HFF-Myc (cell line): Measurements from ENCODE around the gene SLIT3.
A peak's percentile ranks its signal among the peaks of the same experiment; 100 is the strongest.

Experiments
- DNase-seq: peaks from one replicate; pipeline ENCODE4 v3.0.0-alpha.2; 2011; ENCODE audit warnings: low read depth; ENCODE audit errors: extremely low read depth
- H3K4me3 ChIP-seq: replicated peaks from 2 replicates; pipeline ENCODE4 v1.5.1; 2011; ENCODE audit warnings: low read depth, mild to moderate bottlenecking, control low read depth, low read length
- TF ChIP-seq, protein P1 (sequence below): IDR thresholded peaks from 2 replicates; pipeline ENCODE4 v1.5.1; 2012; ENCODE audit warnings: mild to moderate bottlenecking, low read depth, low read length, control low read depth; ENCODE audit errors: missing control alignments

Gene SLIT3

DNA sequence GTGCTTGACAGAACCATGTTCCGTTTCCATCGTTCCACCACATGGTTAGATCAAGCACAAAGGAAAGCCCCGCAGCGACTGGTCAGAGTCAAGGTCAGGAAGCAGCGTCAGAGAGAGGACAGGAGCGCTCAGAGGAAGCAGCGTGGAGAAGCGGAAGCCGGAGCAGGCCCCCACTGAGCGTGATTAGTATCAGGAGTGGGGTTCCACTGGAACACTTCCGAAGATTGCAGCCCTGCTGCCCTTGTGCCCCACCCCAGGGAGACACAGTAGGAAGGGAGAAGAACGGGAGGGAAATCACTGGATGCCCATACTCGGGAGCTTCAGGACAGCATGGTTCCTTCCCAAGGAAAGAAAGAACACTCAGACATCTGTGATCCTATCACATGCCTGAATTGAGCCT lies 532.8 kb downstream of the SLIT3 start:
- no peak for DNase-seq
- TF ChIP-seq, protein P1, sequence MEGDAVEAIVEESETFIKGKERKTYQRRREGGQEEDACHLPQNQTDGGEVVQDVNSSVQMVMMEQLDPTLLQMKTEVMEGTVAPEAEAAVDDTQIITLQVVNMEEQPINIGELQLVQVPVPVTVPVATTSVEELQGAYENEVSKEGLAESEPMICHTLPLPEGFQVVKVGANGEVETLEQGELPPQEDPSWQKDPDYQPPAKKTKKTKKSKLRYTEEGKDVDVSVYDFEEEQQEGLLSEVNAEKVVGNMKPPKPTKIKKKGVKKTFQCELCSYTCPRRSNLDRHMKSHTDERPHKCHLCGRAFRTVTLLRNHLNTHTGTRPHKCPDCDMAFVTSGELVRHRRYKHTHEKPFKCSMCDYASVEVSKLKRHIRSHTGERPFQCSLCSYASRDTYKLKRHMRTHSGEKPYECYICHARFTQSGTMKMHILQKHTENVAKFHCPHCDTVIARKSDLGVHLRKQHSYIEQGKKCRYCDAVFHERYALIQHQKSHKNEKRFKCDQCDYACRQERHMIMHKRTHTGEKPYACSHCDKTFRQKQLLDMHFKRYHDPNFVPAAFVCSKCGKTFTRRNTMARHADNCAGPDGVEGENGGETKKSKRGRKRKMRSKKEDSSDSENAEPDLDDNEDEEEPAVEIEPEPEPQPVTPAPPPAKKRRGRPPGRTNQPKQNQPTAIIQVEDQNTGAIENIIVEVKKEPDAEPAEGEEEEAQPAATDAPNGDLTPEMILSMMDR: no peak
- H3K4me3 ChIP-seq: no peak overlapping the region

GRCh38 chr5:168766426-168766700 lies 534.6 kb downstream of the SLIT3 start:
- DNase-seq: no peak
- TF ChIP-seq, protein P1: no peak
- H3K4me3 ChIP-seq: no peak overlapping the region

GRCh38 chr5:168765551-168766425 lies 535.2 kb downstream of the SLIT3 start:
- DNase-seq: peak; percentile 7
- TF ChIP-seq, protein P1: no peak
- no peak overlapping the region for H3K4me3 ChIP-seq

- DNase-seq: no peak
- TF ChIP-seq, protein P1: no peak
- H3K4me3 ChIP-seq: no peak overlapping the region
These were observed 535.8 kb downstream of the SLIT3 start for GRCh38 chr5:168765086-168765550.

DNA sequence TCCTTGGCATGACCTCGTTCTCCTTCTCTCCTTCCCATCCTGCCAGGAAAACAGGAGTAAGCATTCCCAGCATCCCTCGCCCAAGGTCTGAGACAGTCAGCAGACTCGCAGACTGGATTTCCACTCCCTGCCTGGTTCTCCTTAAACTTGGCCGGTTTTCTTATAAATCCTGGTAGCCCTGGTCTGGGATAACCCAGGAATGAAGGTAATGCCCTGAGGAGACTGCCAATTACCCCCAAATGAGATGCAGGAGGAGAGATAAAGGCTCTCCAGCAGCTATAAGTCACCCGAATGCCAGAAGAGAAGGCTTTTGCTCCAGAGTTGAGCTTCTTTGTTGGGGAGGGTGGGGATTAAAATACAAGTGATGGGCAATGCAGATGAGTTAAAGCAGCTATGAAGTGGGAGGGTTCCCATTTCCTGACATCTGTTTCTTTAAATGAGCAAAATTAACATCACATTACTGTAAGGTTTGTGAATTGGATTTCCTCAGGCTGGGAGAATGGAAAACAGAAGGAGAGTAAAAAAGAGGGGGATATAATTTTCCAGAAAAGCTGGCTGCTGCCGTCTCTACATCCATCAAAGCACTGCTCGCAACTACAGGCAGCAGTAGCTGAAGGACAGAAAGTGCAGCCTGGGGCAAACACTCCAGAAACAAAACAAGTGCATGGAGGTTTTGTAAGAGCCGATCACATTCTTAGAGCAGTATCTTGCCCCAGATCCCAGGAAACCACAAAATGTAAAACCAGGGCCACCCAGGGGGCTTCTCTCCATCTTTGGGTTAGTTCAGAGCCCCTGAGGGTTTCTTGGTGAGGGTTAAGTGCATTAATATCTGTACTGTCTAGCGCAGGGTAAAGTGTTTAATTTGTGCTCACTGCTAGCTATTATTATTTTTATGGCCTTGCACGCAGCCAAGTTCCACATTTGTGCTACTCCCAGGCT lies 544.2 kb downstream of the SLIT3 start:
- no peak overlapping the region for H3K4me3 ChIP-seq
- TF ChIP-seq, protein P1: no peak
- DNase-seq: no peak

DNA sequence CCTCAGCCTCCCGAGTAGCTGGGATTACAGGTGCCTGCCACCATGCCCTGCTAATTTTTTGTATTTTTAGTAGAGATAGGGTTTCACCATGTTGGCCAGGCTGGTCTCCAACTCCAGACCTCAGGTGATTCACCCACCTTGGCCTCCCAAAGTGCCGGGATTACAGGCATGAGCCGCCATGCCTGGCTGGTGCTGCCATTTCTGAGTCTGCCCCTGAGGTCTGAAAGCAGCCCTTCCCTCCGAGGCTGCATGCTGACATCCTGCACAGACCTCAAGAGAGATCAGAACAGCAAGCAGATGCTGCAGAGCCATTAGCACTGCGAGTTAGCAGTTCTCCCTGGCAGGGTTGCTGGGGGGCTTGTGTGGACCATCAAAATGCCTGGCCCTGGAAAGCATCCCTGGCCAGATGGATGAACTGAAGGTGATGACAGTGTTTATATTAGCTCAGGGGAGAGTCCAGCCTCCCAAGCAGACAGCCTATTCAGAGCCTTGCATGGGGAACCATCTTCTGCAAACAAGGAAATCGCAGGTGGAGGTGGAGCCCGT lies 545.3 kb downstream of the SLIT3 start:
- TF ChIP-seq, protein P1: no peak
- no peak for DNase-seq
- H3K4me3 ChIP-seq: no peak overlapping the region
